Testis (tissue), 3 donors: Measurements from ENCODE around the gene BCL2L1. TPM values are rescaled to one million over a fixed set of nuclear protein-coding genes. Genes with fewer than 3 reads are reported as not detected.

ENCODE experiments used
- DNase-seq: peaks from one replicate; pipeline ENCODE4 v3.0.0-alpha.2; 2019
- H3K27ac ChIP-seq, 2 donors: fragments of 200-600 bp; sonication (generic); one replicate each; pipeline ENCODE4 v1.5.1; 2019
- H3K27me3 ChIP-seq: fragments of 200-600 bp; sonication (generic); one replicate; pipeline ENCODE4 v1.5.1; 2019
- H3K36me3 ChIP-seq: fragments of 200-600 bp; sonication (generic); one replicate; pipeline ENCODE4 v1.5.1; 2017; ENCODE audit warnings: low read depth; ENCODE audit errors: missing control alignments
- H3K4me1 ChIP-seq: fragments of 200-600 bp; sonication (generic); one replicate; pipeline ENCODE4 v1.5.1; 2019
- H3K4me3 ChIP-seq, 2 donors: fragments of 200-600 bp; sonication (generic); one replicate each; pipeline ENCODE4 v1.5.1; 2017 to 2019
- H3K9me3 ChIP-seq: fragments of 200-600 bp; sonication (generic); one replicate; pipeline ENCODE4 v1.5.1; 2017
- CTCF ChIP-seq, 3 experiments: fragments of 450-650 bp in 2 of 3; fragments of 200-600 bp in 1 of 3; sonication (generic) in 1 of 3; IDR thresholded peaks; one replicate each; pipeline ENCODE4 v1.5.1; 2016 to 2019; ENCODE audit warnings: antibody characterized with exemption in 3 of 3, mild to moderate bottlenecking in 2 of 3, moderate library complexity in 1 of 3
- POLR2A ChIP-seq: fragments of 450-650 bp; IDR thresholded peaks from one replicate; pipeline ENCODE4 v1.6.1; 2017; ENCODE audit warnings: antibody characterized with exemption, mild to moderate bottlenecking, moderate library complexity
- WGBS, 2 donors: methylation state at CpG; one replicate each; pipeline ENCODE4 v1.1.5; 2018; 5-methylcytosine and 5-hydroxymethylcytosine counted together
- intact Hi-C: fragments of 100-400 bp; cut with DNase I; formaldehyde crosslinking; loops from one replicate; pipeline ENCODE4 v1.15.1; 2023; ENCODE audit warnings: low total_unique reads
- polyA plus RNA-seq: library from polyadenylated mRNA; stranded (reverse); fragments of 350-450 nt; fragmentation: Illumina TruSeq; extraction: RNeasy Lipid Tissue Mini Kit (QIAGEN cat#74804); gene quantifications from one replicate; pipeline ENCODE4 v1.2.3, GENCODE V29; 2014; ENCODE audit warnings: low read depth, low replicate concordance; ENCODE audit not compliant: insufficient read depth
- total RNA-seq, 2 donors: library from RNA; depleted of rRNA; stranded (reverse); fragments of >200 nt; gene quantifications; one replicate each; pipeline ENCODE4 v1.2.3, GENCODE V29; 2016

The BCL2L1 gene
- total and polyA plus RNA-seq, 3 donors from 2014 or later = 83.0 to 122 (median 84.7) TPM

GRCh38 chr20:31642837-31643236, 79.8 kb downstream of the BCL2L1 start:
- H3K27ac ChIP-seq = no peak overlapping the region
- no peak for DNase-seq
- WGBS, 2 donors = 69 to 89% methylated on average over 1 of the region's 1 CpG
- TF ChIP-seq POLR2A (no peak), CTCF (IDR thresholded peaks at IDR 0.05) (no peak)
- H3K4me3 ChIP-seq = no peak overlapping the region
- H3K4me1 ChIP-seq = no peaks in the 10 kb centered on the region
- intact Hi-C loops = no loop called here
- no peaks in the 10 kb centered on the region for H3K9me3 ChIP-seq
- no peaks in the 10 kb centered on the region for H3K36me3 ChIP-seq
- no peaks in the 10 kb centered on the region for H3K27me3 ChIP-seq

- Histone ChIP-seq H3K4me3 (no peak overlapping the region), H3K27me3 (no peaks in the 10 kb centered on the region), H3K36me3 (no peaks in the 10 kb centered on the region), H3K27ac (no peak overlapping the region), H3K4me1 (peaks cover 4% of the 10 kb centered on the region), H3K9me3 (no peaks in the 10 kb centered on the region)
- TF ChIP-seq POLR2A (no peak), CTCF (IDR thresholded peaks at IDR 0.05) (no peak)
- intact Hi-C loops = no loop called here
- 85 to 93% methylated on average over 6 of the region's 6 CpGs for WGBS, 2 donors
- DNase-seq = no peak
These were observed 81.3 kb downstream of the BCL2L1 start for GRCh38 chr20:31641391-31641790.

- H3K27ac ChIP-seq = no peak overlapping the region
- peaks cover 4% of the 10 kb centered on the region for H3K4me1 ChIP-seq
- intact Hi-C loops = no loop called here
- no peaks in the 10 kb centered on the region for H3K27me3 ChIP-seq
- DNase-seq = no peak
- H3K36me3 ChIP-seq = no peaks in the 10 kb centered on the region
- 66 to 95% methylated on average over 3 of the region's 3 CpGs for WGBS, 2 donors
- TF ChIP-seq CTCF (IDR thresholded peaks at IDR 0.05) (no peak), POLR2A (no peak)
- no peak overlapping the region for H3K4me3 ChIP-seq
- H3K9me3 ChIP-seq = no peaks in the 10 kb centered on the region
These were observed 82.4 kb downstream of the BCL2L1 start for GRCh38 chr20:31640259-31640658.

GRCh38 chr20:31638816-31639215, 83.9 kb downstream of the BCL2L1 start:
- intact Hi-C loops = no loop called here
- Histone ChIP-seq H3K4me3 (no peak overlapping the region), H3K4me1 (peaks cover 4% of the 10 kb centered on the region), H3K36me3 (no peaks in the 10 kb centered on the region), H3K27ac (no peak overlapping the region), H3K27me3 (no peaks in the 10 kb centered on the region), H3K9me3 (no peaks in the 10 kb centered on the region)
- TF ChIP-seq CTCF (IDR thresholded peaks at IDR 0.05) = no peak
- no peak for TF ChIP-seq POLR2A
- DNase-seq = no peak
- WGBS, 2 donors = 69 to 84% methylated on average over 3 to 4 of the region's 4 CpGs

GRCh38 chr20:31638317-31638716, 84.4 kb downstream of the BCL2L1 start:
- H3K9me3 ChIP-seq = no peaks in the 10 kb centered on the region
- no peak overlapping the region for H3K4me3 ChIP-seq
- TF ChIP-seq POLR2A (no peak), CTCF (IDR thresholded peaks at IDR 0.05) (no peak)
- peaks cover 4% of the 10 kb centered on the region for H3K4me1 ChIP-seq
- no peaks in the 10 kb centered on the region for H3K27me3 ChIP-seq
- H3K36me3 ChIP-seq = no peaks in the 10 kb centered on the region
- H3K27ac ChIP-seq = no peak overlapping the region
- DNase-seq = no peak
- intact Hi-C loops = no loop called here
- 56 to 64% methylated on average over 2 to 4 of the region's 4 CpGs for WGBS, 2 donors
